C4-2B (cell line): ENCODE data around the gene TPT1.

ENCODE experiments used
- ZFX ChIP-seq: fragments of 450-650 bp; IDR thresholded peaks from 2 replicates; pipeline ENCODE4 v1.6.1; 2017
- TF ChIP-seq, protein P1 (sequence below): fragments of 450-650 bp; conservative IDR thresholded peaks from 2 replicates; pipeline ENCODE4 v1.5.1; 2017; ENCODE audit warnings: mild to moderate bottlenecking

- TF ChIP-seq, protein P1, sequence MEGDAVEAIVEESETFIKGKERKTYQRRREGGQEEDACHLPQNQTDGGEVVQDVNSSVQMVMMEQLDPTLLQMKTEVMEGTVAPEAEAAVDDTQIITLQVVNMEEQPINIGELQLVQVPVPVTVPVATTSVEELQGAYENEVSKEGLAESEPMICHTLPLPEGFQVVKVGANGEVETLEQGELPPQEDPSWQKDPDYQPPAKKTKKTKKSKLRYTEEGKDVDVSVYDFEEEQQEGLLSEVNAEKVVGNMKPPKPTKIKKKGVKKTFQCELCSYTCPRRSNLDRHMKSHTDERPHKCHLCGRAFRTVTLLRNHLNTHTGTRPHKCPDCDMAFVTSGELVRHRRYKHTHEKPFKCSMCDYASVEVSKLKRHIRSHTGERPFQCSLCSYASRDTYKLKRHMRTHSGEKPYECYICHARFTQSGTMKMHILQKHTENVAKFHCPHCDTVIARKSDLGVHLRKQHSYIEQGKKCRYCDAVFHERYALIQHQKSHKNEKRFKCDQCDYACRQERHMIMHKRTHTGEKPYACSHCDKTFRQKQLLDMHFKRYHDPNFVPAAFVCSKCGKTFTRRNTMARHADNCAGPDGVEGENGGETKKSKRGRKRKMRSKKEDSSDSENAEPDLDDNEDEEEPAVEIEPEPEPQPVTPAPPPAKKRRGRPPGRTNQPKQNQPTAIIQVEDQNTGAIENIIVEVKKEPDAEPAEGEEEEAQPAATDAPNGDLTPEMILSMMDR, result no peak
- no peak for TF ChIP-seq ZFX
Measured at GRCh38 chr13:45295536-45295935, 45.4 kb downstream of the TPT1 start.
